LoVo (cell line): Measurements from ENCODE around the gene MYCBPAP.
A peak's percentile ranks its signal among the peaks of the same experiment; 100 is the strongest.

Experiments used
- DNase-seq: peaks from one replicate; pipeline ENCODE4 v3.0.0-alpha.2; 2016; ENCODE audit warnings: low spot score

The MYCBPAP gene

DNA sequence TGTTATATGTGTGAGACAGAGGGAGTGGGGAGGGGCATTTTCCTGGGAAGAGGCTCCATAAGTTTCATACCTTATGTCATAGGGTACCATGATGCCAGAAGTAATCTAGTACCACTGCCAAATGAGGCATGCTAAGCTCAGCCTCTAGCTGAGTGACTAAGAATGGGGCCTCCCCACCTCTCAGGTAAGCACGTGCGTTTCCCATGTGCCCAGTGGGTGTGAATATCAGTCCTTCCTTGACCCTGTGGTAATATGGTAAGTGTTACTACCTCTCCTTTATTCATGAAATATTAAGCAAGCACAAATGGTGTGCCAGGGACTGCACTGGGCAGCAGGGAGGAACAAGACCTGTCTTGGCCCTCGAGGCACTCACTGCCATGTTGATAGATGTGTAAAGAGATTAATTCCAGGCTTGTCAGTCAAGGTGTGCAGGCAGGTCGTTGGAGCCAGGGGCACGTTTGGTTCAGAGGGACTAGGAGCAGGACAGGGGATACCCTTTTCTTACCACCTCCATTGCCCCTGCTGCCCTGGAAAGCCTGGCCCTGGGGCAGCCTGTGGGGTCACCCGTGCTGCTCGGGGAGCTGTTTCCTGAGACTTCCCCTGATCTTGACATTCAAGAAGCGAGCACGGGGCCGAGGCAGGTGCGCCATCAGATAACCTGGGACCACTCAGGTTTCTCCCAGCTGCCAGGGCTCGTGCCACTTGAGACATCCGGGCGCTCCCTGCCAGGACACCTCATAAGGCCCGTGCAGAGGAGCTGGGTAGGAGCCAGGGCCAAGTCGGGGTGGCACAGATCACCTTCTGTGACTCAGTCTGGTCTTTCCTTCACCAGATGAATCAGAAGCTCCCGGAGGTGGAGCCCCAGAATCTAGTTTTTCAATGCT is 20.8 kb upstream of the MYCBPAP start:
- no peak for DNase-seq

- DNase-seq: no peak
Observed at GRCh38 chr17:50488880-50489279, 19.4 kb upstream of the MYCBPAP start.

GRCh38 chr17:50491505-50491904 is 16.7 kb upstream of the MYCBPAP start:
- no peak for DNase-seq

DNA sequence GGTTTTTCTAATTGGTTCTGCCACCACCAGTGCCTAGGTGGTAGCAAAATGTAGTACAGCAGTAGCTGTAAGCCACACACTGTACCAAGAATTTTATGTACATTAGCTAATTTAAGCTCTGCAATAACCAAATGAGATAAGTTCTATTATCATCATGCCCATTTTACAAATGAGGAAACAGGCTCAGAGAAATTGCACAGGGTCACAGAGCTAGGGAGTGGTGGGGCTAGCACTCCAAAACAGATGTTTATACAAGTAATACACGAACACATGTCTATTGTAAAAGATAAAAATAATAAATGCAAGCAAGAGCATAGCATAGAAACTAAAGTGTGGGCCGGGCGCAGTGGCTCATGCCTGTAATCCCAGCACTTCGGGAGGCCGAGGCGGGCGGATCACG is 16.0 kb upstream of the MYCBPAP start:
- no peak for DNase-seq

- no peak for DNase-seq
Observed at GRCh38 chr17:50493744-50494143, 14.5 kb upstream of the MYCBPAP start.

- no peak for DNase-seq
Observed at GRCh38 chr17:50495217-50495823, 12.9 kb upstream of the MYCBPAP start.

DNA sequence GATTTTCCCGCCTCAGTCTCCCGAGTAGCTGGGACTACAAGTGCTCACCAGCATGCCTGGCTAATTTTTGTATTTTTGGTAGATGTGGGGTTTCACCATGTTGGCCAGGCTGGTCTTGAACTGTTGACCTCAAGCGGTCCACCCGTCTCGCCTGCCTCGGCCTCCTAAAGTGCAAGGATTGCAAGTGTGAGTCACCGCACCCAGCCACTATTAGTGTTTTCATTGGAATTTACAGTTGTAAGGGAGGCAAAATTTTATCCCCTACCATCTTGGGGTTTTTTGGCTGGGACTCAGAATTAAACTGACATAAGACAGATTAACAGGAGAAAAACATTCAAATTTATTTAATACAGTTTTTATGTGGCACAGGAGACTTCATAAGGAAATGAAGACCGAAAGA is 12.3 kb upstream of the MYCBPAP start:
- no peak for DNase-seq

- DNase-seq: peak; percentile 66
Observed at GRCh38 chr17:50498021-50498874, 10.0 kb upstream of the MYCBPAP start.

DNA sequence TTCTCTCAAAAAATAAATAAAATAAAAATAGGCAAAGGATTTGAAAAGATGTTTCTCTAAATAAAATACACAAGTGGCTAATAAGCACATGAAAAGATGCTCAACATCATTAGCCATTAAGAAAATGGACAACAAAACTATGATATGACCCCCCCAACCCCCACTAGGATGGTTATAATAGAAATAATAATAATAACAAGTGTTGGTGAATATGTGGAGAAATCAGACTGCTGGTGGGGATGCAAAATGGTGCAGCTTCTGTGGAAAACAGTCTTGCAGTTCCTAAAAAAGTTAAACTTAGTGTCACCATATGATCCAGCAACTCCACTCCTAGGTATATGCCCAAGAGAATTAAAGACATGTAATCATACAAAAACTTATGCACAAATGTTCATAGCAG is 9.0 kb upstream of the MYCBPAP start:
- DNase-seq: no peak

DNA sequence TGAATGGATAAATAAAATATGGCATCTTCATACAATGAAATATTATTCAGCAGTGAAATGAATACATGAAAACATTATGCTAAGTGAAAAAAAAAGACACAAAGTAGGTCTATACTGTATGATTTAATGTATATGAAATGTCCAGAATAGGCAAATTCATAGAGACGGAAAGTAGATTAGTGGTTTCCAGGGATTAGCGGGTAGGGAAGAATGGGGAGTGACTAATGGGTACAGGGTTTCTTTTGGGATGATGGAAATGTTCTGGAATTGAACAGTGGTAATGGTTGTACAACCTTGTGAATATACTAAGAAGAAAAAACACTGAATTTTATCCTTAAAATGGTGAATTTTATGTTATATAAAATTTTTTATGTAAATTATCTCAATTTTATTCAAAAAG is 8.5 kb upstream of the MYCBPAP start:
- no peak for DNase-seq

GRCh38 chr17:50501054-50501453 is 7.2 kb upstream of the MYCBPAP start:
- peak; percentile 15 for DNase-seq

DNA sequence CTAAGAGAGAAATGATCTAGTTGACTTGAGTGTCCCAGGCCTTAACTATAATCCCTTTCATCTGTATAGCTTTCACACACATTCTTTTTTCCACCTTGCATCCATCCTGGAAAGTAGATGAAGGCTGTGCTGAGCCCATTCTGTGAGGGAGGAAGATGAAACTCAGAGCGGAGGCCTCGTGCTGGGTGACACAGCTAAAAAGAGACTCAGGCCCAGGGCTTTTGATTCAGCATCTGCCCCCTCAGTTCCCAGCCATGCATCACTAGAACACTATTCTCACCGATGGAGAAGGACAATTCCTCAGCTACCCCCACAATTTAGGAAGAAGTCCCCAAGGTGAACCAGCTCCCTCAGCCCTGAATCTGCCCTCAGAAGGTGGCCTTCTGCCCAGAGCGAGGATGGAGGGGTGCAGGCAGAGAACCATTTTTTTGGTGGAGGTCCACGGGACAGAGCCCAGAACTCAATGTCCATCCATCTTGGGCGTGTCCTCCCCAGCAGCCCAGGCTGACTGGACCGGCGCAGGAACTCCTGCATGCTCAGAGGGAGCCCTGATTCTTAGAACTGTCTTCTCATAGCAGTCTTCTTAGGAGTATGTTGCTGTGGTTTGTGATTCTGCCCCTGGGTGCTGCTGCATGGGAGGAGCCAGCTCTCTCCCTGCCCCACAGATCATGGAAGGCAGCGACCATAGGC is 5.8 kb upstream of the MYCBPAP start:
- no peak for DNase-seq

- DNase-seq: no peak
Observed at GRCh38 chr17:50505591-50506130, 2.6 kb upstream of the MYCBPAP start.

DNA sequence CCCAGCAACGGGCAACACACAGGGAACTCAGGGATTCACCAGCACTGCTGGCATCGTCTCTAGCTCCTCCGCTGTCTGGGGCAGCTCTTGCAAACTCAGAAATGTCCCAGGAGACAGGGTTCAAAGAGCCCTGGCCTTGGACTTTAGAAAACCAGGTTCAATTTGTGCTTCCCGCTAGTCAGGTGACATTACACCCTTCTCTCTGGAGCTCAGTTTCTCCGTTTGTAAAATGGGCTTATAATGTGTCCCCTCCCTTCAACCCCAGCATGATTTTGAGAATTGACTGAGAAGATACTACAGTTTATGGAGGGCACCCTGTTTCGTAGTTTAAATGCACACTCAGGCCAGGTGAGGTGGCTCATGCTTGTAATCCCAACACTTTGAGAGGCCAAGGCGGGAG is 1.9 kb upstream of the MYCBPAP start:
- DNase-seq: no peak

DNA sequence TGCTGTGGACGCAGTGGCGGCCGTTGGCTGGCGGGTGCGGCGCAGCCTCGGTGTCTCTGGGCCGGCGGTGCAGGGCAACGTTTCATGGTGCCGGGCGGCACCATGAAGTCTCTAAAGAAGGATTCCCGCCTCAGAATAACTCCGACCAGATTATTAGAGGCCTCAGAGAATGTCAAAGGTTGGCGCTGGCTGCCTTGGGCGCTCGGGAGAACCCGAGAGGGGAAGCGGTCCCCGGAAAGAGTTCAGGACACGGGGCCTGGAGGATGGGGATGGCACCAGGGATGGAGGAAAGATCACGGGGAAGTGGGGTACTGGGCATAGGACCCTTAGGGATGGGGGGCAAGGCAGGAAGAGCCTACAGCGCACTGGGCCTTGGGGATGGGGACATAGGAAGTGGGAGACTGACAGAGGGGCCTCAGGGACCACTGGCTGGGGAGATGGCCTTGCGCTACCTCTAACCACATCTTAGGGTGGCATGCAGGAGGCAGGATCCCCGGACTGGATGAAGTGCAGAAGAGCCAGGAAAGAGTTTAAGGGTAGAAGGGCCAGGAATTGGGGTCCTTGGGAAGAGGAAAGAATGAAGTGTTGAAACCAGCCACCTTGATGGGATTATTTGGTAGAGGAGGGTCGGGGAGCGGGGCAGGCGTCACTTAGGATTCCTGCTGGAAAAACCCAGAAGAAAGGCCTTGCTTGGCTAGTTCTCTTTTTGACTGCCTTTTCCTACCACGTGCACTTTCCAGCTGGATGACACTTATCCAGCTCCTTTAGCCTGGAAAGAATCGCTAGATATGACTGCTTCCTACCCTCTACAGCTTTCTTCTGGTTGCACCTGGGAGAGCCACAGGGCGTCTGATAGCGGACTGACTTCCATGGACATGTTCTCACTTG is 578 bp downstream of the MYCBPAP start:
- DNase-seq: no peak

- no peak for DNase-seq
Observed at GRCh38 chr17:50511058-50511457, 2.8 kb downstream of the MYCBPAP start.

GRCh38 chr17:50513495-50513894 is 5.3 kb downstream of the MYCBPAP start:
- no peak for DNase-seq

- no peak for DNase-seq
Observed at GRCh38 chr17:50514388-50514787, 6.1 kb downstream of the MYCBPAP start.

GRCh38 chr17:50514936-50515702 is 6.9 kb downstream of the MYCBPAP start:
- DNase-seq: no peak

DNA sequence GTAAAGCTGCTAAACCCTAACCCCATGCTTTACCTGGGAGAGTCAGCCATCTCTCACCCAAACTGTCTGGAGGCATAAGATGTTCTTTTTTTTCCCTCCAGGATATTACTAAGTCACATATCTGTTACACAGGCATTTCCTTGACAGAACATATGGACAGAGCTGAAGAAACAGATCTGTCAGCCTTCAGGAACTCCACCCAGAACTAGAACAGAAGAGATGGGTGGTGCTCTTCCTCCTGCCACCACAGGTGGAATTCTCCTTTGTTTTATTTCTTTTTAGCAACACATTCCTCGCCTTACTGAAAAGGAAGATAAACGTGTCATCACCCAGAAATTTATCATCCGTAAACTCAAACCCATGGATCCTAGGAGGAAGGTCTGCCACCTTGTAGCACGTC is 8.8 kb downstream of the MYCBPAP start:
- no peak for DNase-seq
